Esophagus squamous epithelium (tissue), 5 donors: ENCODE results near the gene SERGEF. TPM values are rescaled to one million over a fixed set of nuclear protein-coding genes. Genes with fewer than 3 reads are reported as not detected.

Experiments used
- DNase-seq: peaks from one replicate; lab custom pipeline; 2025; lab: John Stamatoyannopoulos, UW
- H3K27ac ChIP-seq, 4 donors: fragments of 200-600 bp; sonication (generic); one replicate each; pipeline ENCODE4 v1.5.1; 2016 to 2019; ENCODE audit warnings: mild to moderate bottlenecking in 1 of 4
- H3K27me3 ChIP-seq, 4 donors: fragments of 200-600 bp; sonication (generic); 1 replicate in 3 of 4; 2 replicates in 1 of 4; pipeline versions ENCODE4 v1.5.1 to v1.6.0; 2017 to 2021; ENCODE audit warnings: antibody characterized with exemption in 1 of 4
- H3K36me3 ChIP-seq, 3 donors: fragments of 200-600 bp; sonication (generic); one replicate each; pipeline ENCODE4 v1.5.1; 2016 to 2019
- H3K4me1 ChIP-seq, 3 donors: fragments of 200-600 bp; sonication (generic); one replicate each; pipeline ENCODE4 v1.5.1; 2017 to 2019
- H3K4me3 ChIP-seq, 4 donors: fragments of 200-600 bp; sonication (generic); 1 replicate in 3 of 4; 2 replicates in 1 of 4; pipeline ENCODE4 v1.5.1; 2016 to 2019; ENCODE audit warnings: mild to moderate bottlenecking in 2 of 4, moderate library complexity in 1 of 4
- H3K9me3 ChIP-seq, 3 donors: fragments of 200-600 bp; sonication (generic); one replicate each; pipeline ENCODE4 v1.5.1; 2016 to 2019
- POLR2A ChIP-seq, 4 donors: fragments of 450-650 bp; IDR thresholded peaks; one replicate each; pipeline ENCODE4 v1.6.1; 2017; ENCODE audit warnings: antibody characterized with exemption in 4 of 4, mild to moderate bottlenecking in 4 of 4, moderate library complexity in 3 of 4
- WGBS, 2 donors: methylation state at CpG; one replicate each; pipeline ENCODE4 v1.1.5; 2018; 5-methylcytosine and 5-hydroxymethylcytosine counted together
- intact Hi-C: fragments of 100-400 bp; cut with DNase I; formaldehyde crosslinking; loops from one replicate; pipeline ENCODE4 v1.15.0; 2022
- total RNA-seq, 4 donors: library from RNA; depleted of rRNA; stranded (reverse); fragments of >200 nt; gene quantifications; one replicate each; pipeline ENCODE4 v1.1.0, GENCODE V29; 2016
- TF ChIP-seq, protein P1 (sequence below), 6 experiments: fragments of 450-650 bp in 4 of 6; fragments of 200-600 bp in 2 of 6; sonication (generic) in 2 of 6; IDR thresholded peaks; one replicate each; pipeline ENCODE4 v1.5.1; 2016 to 2019; ENCODE audit warnings: antibody characterized with exemption in 6 of 6, mild to moderate bottlenecking in 4 of 6, moderate library complexity in 4 of 6
- donor health status: DM: yes; HTN: yes; CAD: no.

Gene SERGEF
- total RNA-seq, 4 donors from 2014 or later, result 4.2 to 35.7 (median 13.4) TPM

- 78 to 80% methylated on average over 6 to 7 of the region's 19 CpGs for WGBS, 2 donors
- Histone ChIP-seq H3K4me3 (no peak overlapping the region), H3K9me3 (no peaks in the 10 kb centered on the region), H3K36me3 (no peaks in the 10 kb centered on the region), H3K4me1 (peaks cover 0 to 5% (median 0%) of the 10 kb centered on the region in 3 donors), H3K27me3 (peaks cover 0 to 25% (median 0%) of the 10 kb centered on the region in 4 donors), H3K27ac (no peak overlapping the region)
- TF ChIP-seq POLR2A (IDR thresholded peaks at IDR 0.05), result no peak
- TF ChIP-seq, protein P1, sequence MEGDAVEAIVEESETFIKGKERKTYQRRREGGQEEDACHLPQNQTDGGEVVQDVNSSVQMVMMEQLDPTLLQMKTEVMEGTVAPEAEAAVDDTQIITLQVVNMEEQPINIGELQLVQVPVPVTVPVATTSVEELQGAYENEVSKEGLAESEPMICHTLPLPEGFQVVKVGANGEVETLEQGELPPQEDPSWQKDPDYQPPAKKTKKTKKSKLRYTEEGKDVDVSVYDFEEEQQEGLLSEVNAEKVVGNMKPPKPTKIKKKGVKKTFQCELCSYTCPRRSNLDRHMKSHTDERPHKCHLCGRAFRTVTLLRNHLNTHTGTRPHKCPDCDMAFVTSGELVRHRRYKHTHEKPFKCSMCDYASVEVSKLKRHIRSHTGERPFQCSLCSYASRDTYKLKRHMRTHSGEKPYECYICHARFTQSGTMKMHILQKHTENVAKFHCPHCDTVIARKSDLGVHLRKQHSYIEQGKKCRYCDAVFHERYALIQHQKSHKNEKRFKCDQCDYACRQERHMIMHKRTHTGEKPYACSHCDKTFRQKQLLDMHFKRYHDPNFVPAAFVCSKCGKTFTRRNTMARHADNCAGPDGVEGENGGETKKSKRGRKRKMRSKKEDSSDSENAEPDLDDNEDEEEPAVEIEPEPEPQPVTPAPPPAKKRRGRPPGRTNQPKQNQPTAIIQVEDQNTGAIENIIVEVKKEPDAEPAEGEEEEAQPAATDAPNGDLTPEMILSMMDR (IDR thresholded peaks at IDR 0.05), result no peak
- no peak for DNase-seq
- intact Hi-C loops, result no loop called here
These were observed 263.8 kb downstream of the SERGEF start for GRCh38 chr11:17748761-17749721.

DNA sequence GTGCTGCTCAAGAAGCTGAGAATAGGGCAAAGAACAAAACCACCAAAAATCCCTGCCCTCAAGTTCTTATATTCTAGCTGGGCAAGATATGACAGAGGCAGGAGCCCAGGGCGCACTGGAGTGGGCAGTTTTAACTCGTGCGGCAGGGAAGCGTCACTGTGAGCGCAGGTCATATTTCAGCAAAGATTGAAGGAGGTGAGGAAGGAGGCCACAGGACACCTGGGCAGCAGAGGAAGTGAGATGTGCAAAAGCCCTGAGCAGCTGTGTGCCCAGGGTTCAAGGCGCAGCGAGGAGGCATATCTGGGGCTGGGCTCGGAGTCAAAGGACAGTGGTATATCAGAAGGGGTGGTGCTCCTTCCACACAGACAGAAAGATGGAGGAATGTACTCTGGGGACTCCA is 264.8 kb downstream of the SERGEF start:
- no peak for DNase-seq
- Histone ChIP-seq H3K27ac (no peak overlapping the region), H3K4me1 (peaks cover 0 to 7% (median 0%) of the 10 kb centered on the region in 3 donors), H3K9me3 (no peaks in the 10 kb centered on the region), H3K27me3 (peaks cover 0 to 16% (median 0%) of the 10 kb centered on the region in 4 donors), H3K4me3 (no peak overlapping the region), H3K36me3 (no peaks in the 10 kb centered on the region)
- WGBS, 2 donors, result 78 to 89% methylated on average over 7 to 8 of the region's 8 CpGs
- intact Hi-C loops, result no loop called here
- no peak for TF ChIP-seq POLR2A (IDR thresholded peaks at IDR 0.05)
- TF ChIP-seq, protein P1 (IDR thresholded peaks at IDR 0.05), result no peak

DNA sequence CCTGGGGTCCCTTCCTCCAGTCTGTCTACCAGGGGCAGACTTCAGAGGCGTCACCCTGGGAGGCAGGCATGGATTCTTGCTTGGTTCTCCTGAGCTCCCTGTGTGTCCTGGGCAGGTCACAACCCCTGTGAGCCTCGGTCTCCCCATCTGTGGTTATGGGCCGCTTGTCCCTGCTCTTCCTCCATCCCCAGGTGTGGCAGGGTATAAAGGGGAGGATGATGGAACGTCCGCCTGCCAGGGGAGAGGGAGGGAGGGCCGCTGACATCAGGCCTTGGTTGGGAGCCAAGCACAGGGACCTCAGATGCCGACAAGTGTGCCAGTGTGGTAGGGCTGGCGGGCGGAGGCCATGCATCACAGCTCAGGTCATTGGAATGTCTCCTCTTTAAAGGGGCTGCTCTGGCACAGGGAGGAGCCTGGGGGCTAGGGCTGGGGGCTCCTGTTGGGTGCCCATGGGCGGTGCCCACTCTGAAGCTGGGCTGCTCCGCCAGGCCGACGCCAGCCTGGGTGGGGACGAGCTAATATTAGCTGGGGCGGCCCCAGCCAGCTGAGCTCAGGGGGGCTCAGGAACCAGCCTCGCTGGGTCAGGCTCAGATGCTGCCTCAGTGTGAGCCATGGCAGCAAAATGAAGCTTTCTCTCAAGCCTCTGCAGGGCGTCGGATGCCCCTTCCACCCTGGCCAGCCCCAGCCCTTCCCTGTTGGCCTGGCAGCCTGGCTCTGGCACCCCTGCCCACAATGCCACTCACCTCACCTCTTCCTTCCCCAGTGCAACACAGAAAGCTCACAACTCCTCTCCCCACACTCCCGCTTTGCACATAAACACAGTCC is 265.5 kb downstream of the SERGEF start:
- H3K36me3 ChIP-seq, result no peaks in the 10 kb centered on the region
- intact Hi-C loops, result no loop called here
- peaks cover 0 to 16% (median 0%) of the 10 kb centered on the region in 4 donors for H3K27me3 ChIP-seq
- H3K9me3 ChIP-seq, result no peaks in the 10 kb centered on the region
- no peak for TF ChIP-seq POLR2A (IDR thresholded peaks at IDR 0.05)
- TF ChIP-seq, protein P1 (IDR thresholded peaks at IDR 0.05), result no peak
- peaks cover 0 to 7% (median 0%) of the 10 kb centered on the region in 3 donors for H3K4me1 ChIP-seq
- 69 to 92% methylated on average over 2 to 3 of the region's 19 CpGs for WGBS, 2 donors
- H3K27ac ChIP-seq, result no peak overlapping the region
- no peak for DNase-seq
- H3K4me3 ChIP-seq, result no peak overlapping the region

DNA sequence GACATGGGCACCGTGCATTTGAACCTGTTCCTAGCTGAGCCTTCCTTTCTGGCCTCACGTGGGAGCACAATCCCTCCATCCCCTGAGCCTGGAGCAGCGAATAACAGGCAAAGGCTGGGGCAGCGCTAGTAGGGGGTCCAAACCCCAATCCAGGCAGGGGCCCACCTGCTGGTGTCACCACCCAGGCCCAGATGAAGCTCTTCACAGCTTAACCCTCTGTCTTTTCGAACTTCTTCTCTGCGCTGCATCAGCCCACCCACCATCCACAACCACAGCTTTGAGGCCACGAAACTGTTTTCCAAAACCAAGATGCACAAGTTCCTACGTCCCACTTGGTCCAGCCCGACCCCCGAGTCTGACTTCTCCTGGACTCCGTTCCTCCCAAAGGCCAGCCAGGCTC is 266.8 kb downstream of the SERGEF start:
- no peak overlapping the region for H3K27ac ChIP-seq
- H3K9me3 ChIP-seq, result no peaks in the 10 kb centered on the region
- H3K4me3 ChIP-seq, result no peak overlapping the region
- H3K4me1 ChIP-seq, result peaks cover 0 to 7% (median 0%) of the 10 kb centered on the region in 3 donors
- no peaks in the 10 kb centered on the region for H3K36me3 ChIP-seq
- DNase-seq, result no peak
- H3K27me3 ChIP-seq, result peaks cover 0 to 27% (median 0%) of the 10 kb centered on the region in 4 donors
- 73 to 86% methylated on average over 11 of the region's 11 CpGs for WGBS, 2 donors
- intact Hi-C loops, result no loop called here
- TF ChIP-seq POLR2A (IDR thresholded peaks at IDR 0.05), result no peak
- TF ChIP-seq, protein P1 (IDR thresholded peaks at IDR 0.05), result no peak
